Measurements from ENCODE around the gene PAQR8.

PAQR8 gene

GRCh38 chr6:52361945-52362442 lies at the start of gene PAQR8:
TSS of gene PAQR8 (plus strand) at chr6:52362151. CDS start at chr6:52403214, 41,063 bp downstream.
- peak; percentile 84 for DNase-seq

- DNase-seq = no peak
These were observed 49.5 kb upstream of the PAQR8 start for GRCh38 chr6:52312461-52312860.

- DNase-seq = no peak
These were observed 47.2 kb upstream of the PAQR8 start for GRCh38 chr6:52314752-52315151.

- no peak for DNase-seq
These were observed 44.7 kb upstream of the PAQR8 start for GRCh38 chr6:52317211-52317610.

- no peak for DNase-seq
These were observed 43.9 kb upstream of the PAQR8 start for GRCh38 chr6:52317841-52318581.

GRCh38 chr6:52324189-52324588 lies 37.8 kb upstream of the PAQR8 start:
- DNase-seq = no peak

GRCh38 chr6:52325695-52326471 lies 36.1 kb upstream of the PAQR8 start:
- DNase-seq = no peak

GRCh38 chr6:52326540-52327364 lies 35.2 kb upstream of the PAQR8 start:
- no peak for DNase-seq

- DNase-seq = no peak
These were observed 33.7 kb upstream of the PAQR8 start for GRCh38 chr6:52328303-52328662.

GRCh38 chr6:52328729-52329128 lies 33.2 kb upstream of the PAQR8 start:
- no peak for DNase-seq

- no peak for DNase-seq
These were observed 31.5 kb upstream of the PAQR8 start for GRCh38 chr6:52330470-52330869.

- no peak for DNase-seq
These were observed 30.0 kb upstream of the PAQR8 start for GRCh38 chr6:52331793-52332457.

GRCh38 chr6:52333840-52334200 lies 28.1 kb upstream of the PAQR8 start:
- DNase-seq = no peak

- no peak for DNase-seq
These were observed 26.4 kb upstream of the PAQR8 start for GRCh38 chr6:52335576-52335975.

- no peak for DNase-seq
These were observed 24.9 kb upstream of the PAQR8 start for GRCh38 chr6:52336919-52337561.

- no peak for DNase-seq
These were observed 24.2 kb upstream of the PAQR8 start for GRCh38 chr6:52337633-52338290.

GRCh38 chr6:52340603-52340880 lies 21.4 kb upstream of the PAQR8 start:
- DNase-seq = no peak

GRCh38 chr6:52341561-52342260 lies 20.2 kb upstream of the PAQR8 start:
- no peak for DNase-seq

GRCh38 chr6:52345311-52345710 lies 16.6 kb upstream of the PAQR8 start:
- no peak for DNase-seq

GRCh38 chr6:52346503-52346902 lies 15.4 kb upstream of the PAQR8 start:
- no peak for DNase-seq

- no peak for DNase-seq
These were observed 14.1 kb upstream of the PAQR8 start for GRCh38 chr6:52347818-52348217.

Measured in activated naive CD4-positive, alpha-beta T cell treated with Interleukin-2 at 50 U/mL for 16 hours (primary cell).